Left lung (tissue), 10 donors: Measurements from ENCODE around the gene GPC6. TPM values are rescaled to one million over a fixed set of nuclear protein-coding genes. Genes with fewer than 3 reads are reported as not detected.

Experiments used
- ATAC-seq: fragments of 200-7000 bp; cut with Tn5 transposase; one replicate; pipeline ENCODE4 v1.9.1; 2020; ENCODE audit warnings: moderate library complexity
- DNase-seq, 4 donors: peaks; one replicate each; pipeline ENCODE4 v3.0.0-alpha.2; 2013 to 2020
- H3K27ac ChIP-seq, 2 donors: fragments of 200-600 bp; sonication (generic) in 1 of 2; one replicate each; pipeline versions ENCODE4 v1.5.0 to v1.8.0; 2020 to 2021
- H3K27me3 ChIP-seq, 2 donors: fragments of 200-600 bp; sonication (generic) in 1 of 2; one replicate each; pipeline versions ENCODE4 v1.5.0 to v1.8.0; 2020 to 2021
- H3K36me3 ChIP-seq, 2 donors: fragments of 200-600 bp; sonication (generic) in 1 of 2; one replicate each; pipeline versions ENCODE4 v1.5.0 to v1.8.0; 2020 to 2021
- H3K4me1 ChIP-seq, 2 donors: fragments of 200-600 bp; one replicate each; pipeline ENCODE4 v1.8.0; 2021
- H3K4me3 ChIP-seq, 2 donors: fragments of 200-600 bp; sonication (generic) in 1 of 2; one replicate each; pipeline versions ENCODE4 v1.5.0 to v1.8.0; 2020 to 2021; ENCODE audit warnings: mild to moderate bottlenecking in 1 of 2
- H3K9me3 ChIP-seq, 2 donors: fragments of 200-600 bp; sonication (generic) in 1 of 2; one replicate each; pipeline versions ENCODE4 v1.5.0 to v1.8.0; 2020 to 2021
- CTCF ChIP-seq, 2 donors: fragments of 200-600 bp; sonication (generic) in 1 of 2; IDR thresholded peaks; one replicate each; pipeline versions ENCODE4 v1.5.0 to v1.8.0; 2021; ENCODE audit warnings: antibody characterized with exemption in 2 of 2
- intact Hi-C, 2 donors: fragments of 100-400 bp; cut with DNase I; formaldehyde crosslinking; loops; one replicate each; pipeline versions ENCODE4 v1.11.2 to v1.14.2; 2022
- polyA plus RNA-seq, 6 donors: library from polyadenylated mRNA; unstranded; fragments of 120-200 nt; gene quantifications; one replicate each; pipeline ENCODE4 v1.2.1, GENCODE V29; 2013; ENCODE audit not compliant: insufficient read length in 6 of 6
- total RNA-seq, 2 donors: library from RNA; stranded (reverse); fragmentation: NEBNext Ultra II Directional; extraction: Animal tissue kit (Norgen Biotek cat#: 25700); gene quantifications; one replicate each; pipeline ENCODE4 v1.2.1, GENCODE V29; 2021
- donor health status: DM: no; HTN: yes; CAD: no.
- donor health status: DM: no; HTN: no; CAD: no.

GPC6 gene
- total and polyA plus RNA-seq, 8 donors, result 9.6 to 25.8 (median 21.1) TPM

GRCh38 chr13:93996481-93996880, 769.9 kb downstream of the GPC6 start:
- Histone ChIP-seq H3K4me3 (no peak overlapping the region), H3K36me3 (no peaks in the 10 kb centered on the region), H3K4me1 (no peaks in the 10 kb centered on the region), H3K9me3 (no peaks in the 10 kb centered on the region), H3K27ac (no peak overlapping the region), H3K27me3 (no peaks in the 10 kb centered on the region)
- DNase-seq, result no peak
- intact Hi-C loops, result no loop called here
- ATAC-seq, result no peak
- no peak for TF ChIP-seq CTCF (IDR thresholded peaks at IDR 0.05)

- no peaks in the 10 kb centered on the region for H3K4me1 ChIP-seq
- no peak for TF ChIP-seq CTCF (IDR thresholded peaks at IDR 0.05)
- no peaks in the 10 kb centered on the region for H3K27me3 ChIP-seq
- intact Hi-C loops, result no loop called here
- H3K27ac ChIP-seq, result no peak overlapping the region
- DNase-seq, result no peak
- no peak overlapping the region for H3K4me3 ChIP-seq
- no peaks in the 10 kb centered on the region for H3K36me3 ChIP-seq
- ATAC-seq, result no peak
- no peaks in the 10 kb centered on the region for H3K9me3 ChIP-seq
Observed at GRCh38 chr13:94006296-94006695, 779.7 kb downstream of the GPC6 start.

DNA sequence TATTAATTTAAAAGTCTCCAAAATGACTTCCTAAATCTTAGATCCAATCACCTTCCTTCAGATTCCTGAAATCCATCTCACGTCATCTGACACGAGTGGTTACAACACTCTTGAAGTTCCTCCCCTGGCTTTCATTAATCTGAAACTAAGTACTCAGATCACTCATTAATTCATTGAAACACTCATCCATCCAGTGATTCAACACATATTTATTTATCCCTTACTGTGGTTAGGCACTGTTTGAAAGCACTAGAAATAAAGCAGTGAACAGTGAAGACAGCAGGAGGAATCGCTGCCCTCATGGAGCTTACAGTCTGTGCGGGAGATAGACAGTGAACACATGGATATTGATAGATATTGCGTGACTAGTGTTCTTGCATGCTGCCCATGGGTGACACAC, 780.5 kb downstream of the GPC6 start:
- DNase-seq (no peak), ATAC-seq (no peak)
- no peaks in the 10 kb centered on the region for H3K9me3 ChIP-seq
- H3K36me3 ChIP-seq, result no peaks in the 10 kb centered on the region
- intact Hi-C loops, result no loop called here
- H3K27me3 ChIP-seq, result no peaks in the 10 kb centered on the region
- no peaks in the 10 kb centered on the region for H3K4me1 ChIP-seq
- H3K4me3 ChIP-seq, result no peak overlapping the region
- H3K27ac ChIP-seq, result no peak overlapping the region
- TF ChIP-seq CTCF (IDR thresholded peaks at IDR 0.05), result no peak

GRCh38 chr13:94009701-94010100, 783.1 kb downstream of the GPC6 start:
- Histone ChIP-seq H3K27ac (no peak overlapping the region), H3K27me3 (no peaks in the 10 kb centered on the region), H3K9me3 (no peaks in the 10 kb centered on the region), H3K4me1 (no peaks in the 10 kb centered on the region), H3K36me3 (no peaks in the 10 kb centered on the region), H3K4me3 (no peak overlapping the region)
- TF ChIP-seq CTCF (IDR thresholded peaks at IDR 0.05), result no peak
- ATAC-seq (no peak), DNase-seq (no peak)
- intact Hi-C loops, result no loop called here

DNA sequence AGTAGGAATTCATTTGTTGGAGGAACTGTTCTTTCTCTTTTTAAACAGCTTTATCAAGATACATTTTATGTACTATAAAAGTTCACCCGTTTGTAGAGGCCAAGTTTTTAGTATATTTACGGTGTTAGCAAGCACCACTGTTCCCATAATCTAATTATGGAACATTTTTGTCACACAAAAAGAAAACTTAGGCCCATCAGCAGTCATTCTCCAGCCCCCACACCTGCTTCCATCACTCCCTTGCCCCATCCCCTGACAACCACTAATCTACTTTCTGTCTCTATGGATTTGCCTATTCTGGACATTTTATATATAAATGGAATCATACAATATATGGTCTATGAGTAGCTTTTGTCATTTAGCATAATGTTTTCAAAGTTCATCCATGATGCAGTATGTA, 787.9 kb downstream of the GPC6 start:
- no peak for TF ChIP-seq CTCF (IDR thresholded peaks at IDR 0.05)
- no peaks in the 10 kb centered on the region for H3K36me3 ChIP-seq
- intact Hi-C loops, result no loop called here
- no peak overlapping the region for H3K27ac ChIP-seq
- H3K9me3 ChIP-seq, result peaks cover 0 to 2% of the 10 kb centered on the region in 2 donors
- no peak for ATAC-seq
- no peaks in the 10 kb centered on the region for H3K27me3 ChIP-seq
- H3K4me3 ChIP-seq, result no peak overlapping the region
- no peaks in the 10 kb centered on the region for H3K4me1 ChIP-seq
- DNase-seq, result no peak
